GM18861 (cell line): ENCODE measurements around the gene GRIK2.

Experiments used
- ATAC-seq: cut with Tn5 transposase; IDR thresholded peaks from one replicate; pipeline ENCODE4 v1.9.1; 2021; ENCODE audit not compliant: unreplicated experiment

The GRIK2 gene

GRCh38 chr6:101853231-101854085 is 459.9 kb downstream of the GRIK2 start:
- ATAC-seq, result no peak

- no peak for ATAC-seq
Observed at GRCh38 chr6:101876431-101876830, 482.9 kb downstream of the GRIK2 start.

GRCh38 chr6:101878554-101879276 is 485.2 kb downstream of the GRIK2 start:
- ATAC-seq, result no peak

GRCh38 chr6:101879782-101880181 is 486.3 kb downstream of the GRIK2 start:
- ATAC-seq, result no peak

- ATAC-seq, result no peak
Observed at GRCh38 chr6:101883505-101883904, 490.0 kb downstream of the GRIK2 start.

GRCh38 chr6:101887532-101887931 is 494.0 kb downstream of the GRIK2 start:
- ATAC-seq, result no peak

GRCh38 chr6:101907356-101908217 is 514.1 kb downstream of the GRIK2 start:
- ATAC-seq, result no peak

GRCh38 chr6:101909366-101909765 is 515.9 kb downstream of the GRIK2 start:
- no peak for ATAC-seq

- no peak for ATAC-seq
Observed at GRCh38 chr6:101912311-101912710, 518.8 kb downstream of the GRIK2 start.

GRCh38 chr6:101918471-101918870 is 525.0 kb downstream of the GRIK2 start:
- no peak for ATAC-seq

- no peak for ATAC-seq
Observed at GRCh38 chr6:101921829-101922450, 528.4 kb downstream of the GRIK2 start.

- no peak for ATAC-seq
Observed at GRCh38 chr6:101926149-101926925, 532.8 kb downstream of the GRIK2 start.

GRCh38 chr6:101931766-101932165 is 538.3 kb downstream of the GRIK2 start:
- no peak for ATAC-seq

- ATAC-seq, result no peak
Observed at GRCh38 chr6:101932704-101933103, 539.2 kb downstream of the GRIK2 start.

- no peak for ATAC-seq
Observed at GRCh38 chr6:101935732-101936131, 542.2 kb downstream of the GRIK2 start.

GRCh38 chr6:101936516-101936915 is 543.0 kb downstream of the GRIK2 start:
- no peak for ATAC-seq

- ATAC-seq, result no peak
Observed at GRCh38 chr6:101937108-101937507, 543.6 kb downstream of the GRIK2 start.

GRCh38 chr6:101940391-101940790 is 546.9 kb downstream of the GRIK2 start:
- ATAC-seq, result no peak

GRCh38 chr6:101956961-101957360 is 563.5 kb downstream of the GRIK2 start:
- no peak for ATAC-seq

GRCh38 chr6:101961357-101961756 is 567.8 kb downstream of the GRIK2 start:
- ATAC-seq, result no peak
